HEK293 (cell line): Measurements from ENCODE around the gene KHDRBS2.

ENCODE experiments used
- CTCF ChIA-PET: fragments of 350-600 bp; formaldehyde crosslinking; extraction: SDS; loops from one replicate; lab custom pipeline; 2021; ENCODE audit warnings: antibody characterized with exemption; lab: Yijun Ruan, JAX
- POLR2A ChIA-PET: fragments of 300-600 bp; formaldehyde crosslinking; extraction: SDS; loops from one replicate; lab custom pipeline; 2020; ENCODE audit warnings: antibody characterized with exemption, inconsistent platforms; lab: Yijun Ruan, JAX
- H3K27ac ChIP-seq: fragments of 200-500 bp; sonication (Bioruptor generic); 2 replicates; pipeline ENCODE4 v1.5.1; 2014; ENCODE audit warnings: low read depth, low read length, control low read depth, inconsistent platforms; ENCODE audit errors: extremely low read depth
- H3K36me3 ChIP-seq, 2 experiments: fragments of 200-500 bp in 1 of 2; sonication (Bioruptor generic) in 1 of 2; 1 replicate in 1 of 2; 2 replicates in 1 of 2; pipeline ENCODE4 v1.5.1; 2014 to 2017; ENCODE audit warnings: inconsistent platforms in 2 of 2, low read length in 2 of 2; ENCODE audit not compliant: control insufficient read depth in 2 of 2, insufficient read depth in 1 of 2
- H3K4me1 ChIP-seq: fragments of 200-500 bp; sonication (Bioruptor generic); 2 replicates; pipeline ENCODE4 v1.5.1; 2014; ENCODE audit warnings: mild to moderate bottlenecking, low read length, inconsistent platforms; ENCODE audit not compliant: control insufficient read depth, insufficient read depth
- H3K4me3 ChIP-seq: 2 replicates; pipeline ENCODE4 v1.5.1; 2011; ENCODE audit warnings: low read depth, mild to moderate bottlenecking, control low read depth, low read length, moderate library complexity
- H3K9me3 ChIP-seq: fragments of 200-500 bp; sonication (Bioruptor generic); 2 replicates; pipeline ENCODE4 v1.5.1; 2014; ENCODE audit warnings: low read depth, low read length, inconsistent platforms; ENCODE audit not compliant: control insufficient read depth, insufficient read depth
- GFI1B ChIP-seq: fragments of 450-650 bp; formaldehyde crosslinking; IDR thresholded peaks from 2 replicates; pipeline ENCODE4 v1.5.1; 2016; ENCODE audit warnings: missing biosample characterization, missing genetic modification characterization
- HOXA7 ChIP-seq: sonication (generic); formaldehyde crosslinking; IDR thresholded peaks from 2 replicates; pipeline ENCODE4 v1.8.1; 2022; ENCODE audit warnings: missing genetic modification reagents, borderline replicate concordance
- KLF17 ChIP-seq: fragments of 450-650 bp; formaldehyde crosslinking; IDR thresholded peaks from 2 replicates; pipeline ENCODE4 v1.5.1; 2016; ENCODE audit warnings: missing biosample characterization, missing genetic modification characterization
- KLF9 ChIP-seq: fragments of 450-650 bp; formaldehyde crosslinking; IDR thresholded peaks from 2 replicates; pipeline ENCODE4 v1.5.1; 2016; ENCODE audit warnings: missing biosample characterization, missing genetic modification characterization, low read depth
- SP3 ChIP-seq: fragments of 450-650 bp; formaldehyde crosslinking; IDR thresholded peaks from 2 replicates; pipeline ENCODE4 v1.5.1; 2016; ENCODE audit warnings: missing biosample characterization, missing genetic modification characterization
- ZBTB21 ChIP-seq: fragments of 450-650 bp; formaldehyde crosslinking; IDR thresholded peaks from 2 replicates; pipeline ENCODE4 v1.5.1; 2017; ENCODE audit warnings: missing biosample characterization, missing genetic modification characterization
- ZFHX2 ChIP-seq: fragments of 450-650 bp; formaldehyde crosslinking; conservative IDR thresholded peaks from 2 replicates; pipeline ENCODE4 v1.5.1; 2016; ENCODE audit warnings: missing biosample characterization, missing genetic modification characterization
- ZFP3 ChIP-seq: fragments of 450-650 bp; formaldehyde crosslinking; IDR thresholded peaks from 2 replicates; pipeline ENCODE4 v1.5.1; 2016; ENCODE audit warnings: low read depth, missing biosample characterization, missing genetic modification characterization
- ZNF10 ChIP-seq: fragments of 450-650 bp; formaldehyde crosslinking; IDR thresholded peaks from 2 replicates; pipeline ENCODE4 v1.5.1; 2017; ENCODE audit warnings: missing biosample characterization, missing genetic modification characterization
- ZNF148 ChIP-seq: fragments of 450-650 bp; formaldehyde crosslinking; IDR thresholded peaks from 2 replicates; pipeline ENCODE4 v1.5.0; 2017; ENCODE audit warnings: missing biosample characterization, missing genetic modification characterization, borderline replicate concordance
- ZNF157 ChIP-seq: fragments of 450-650 bp; formaldehyde crosslinking; IDR thresholded peaks from 2 replicates; pipeline ENCODE4 v1.5.1; 2016; ENCODE audit warnings: missing biosample characterization, missing genetic modification characterization
- ZNF239 ChIP-seq: fragments of 450-650 bp; formaldehyde crosslinking; IDR thresholded peaks from 2 replicates; pipeline ENCODE4 v1.5.1; 2016; ENCODE audit warnings: missing biosample characterization, missing genetic modification characterization
- ZNF274 ChIP-seq, 2 experiments: fragments of 200-500 bp in 1 of 2; fragments of 450-650 bp in 1 of 2; sonication (Bioruptor generic) in 1 of 2; formaldehyde crosslinking in 1 of 2; IDR thresholded peaks; 2 replicates each; pipeline versions ENCODE4 v1.5.1 to v1.6.1; 2014 to 2016; ENCODE audit warnings: borderline replicate concordance in 1 of 2, inconsistent platforms in 1 of 2, low read length in 1 of 2, missing biosample characterization in 1 of 2, missing genetic modification characterization in 1 of 2
- ZNF324 ChIP-seq: fragments of 450-650 bp; formaldehyde crosslinking; IDR thresholded peaks from 2 replicates; pipeline ENCODE4 v1.5.1; 2016; ENCODE audit warnings: missing biosample characterization, missing genetic modification characterization
- ZNF624 ChIP-seq: fragments of 450-650 bp; formaldehyde crosslinking; IDR thresholded peaks from 2 replicates; pipeline ENCODE4 v1.5.1; 2017; ENCODE audit warnings: missing biosample characterization, missing genetic modification characterization
- ZNF692 ChIP-seq: fragments of 450-650 bp; formaldehyde crosslinking; IDR thresholded peaks from 2 replicates; pipeline ENCODE4 v1.5.1; 2016; ENCODE audit warnings: missing biosample characterization, missing genetic modification characterization
- TF ChIP-seq, protein P1 (sequence below): fragments of 450-650 bp; formaldehyde crosslinking; IDR thresholded peaks from 2 replicates; pipeline ENCODE4 v1.5.1; 2016; ENCODE audit warnings: missing biosample characterization, missing genetic modification characterization

KHDRBS2 gene

GRCh38 chr6:61935242-61935846 is 350.7 kb downstream of the KHDRBS2 start:
- no peaks in the 10 kb centered on the region for H3K4me1 ChIP-seq
- no peak overlapping the region for H3K4me3 ChIP-seq
- H3K9me3 ChIP-seq, result no peaks in the 10 kb centered on the region
- ChIA-PET CTCF (no interaction called here), POLR2A (no interaction called here)
- H3K27ac ChIP-seq, result no peak overlapping the region
- TF ChIP-seq KLF9 (tag by site-specific recombination) (no peak), ZFP3 (tag by site-specific recombination) (no peak), ZNF692 (tag by site-specific recombination) (no peak), ZNF157 (tag by site-specific recombination) (no peak), SP3 (tag by site-specific recombination) (no peak), ZNF10 (tag by site-specific recombination) (no peak), ZNF324 (tag by site-specific recombination) (no peak), HOXA7 (CRISPR knock-in tag) (no peak), ZNF274 (IDR thresholded peaks at IDR 0.05; ENCODE audit: low read length) (no peak), ZNF274 (tag by site-specific recombination; IDR thresholded peaks at IDR 0.05; ENCODE audit: borderline replicate concordance) (no peak), ZNF624 (tag by site-specific recombination) (no peak), GFI1B (tag by site-specific recombination) (no peak), ZBTB21 (tag by site-specific recombination) (no peak), KLF17 (no peak), ZNF239 (tag by site-specific recombination) (no peak), ZFHX2 (tag by site-specific recombination) (no peak), ZNF148 (tag by site-specific recombination) (no peak)
- TF ChIP-seq, protein P1, sequence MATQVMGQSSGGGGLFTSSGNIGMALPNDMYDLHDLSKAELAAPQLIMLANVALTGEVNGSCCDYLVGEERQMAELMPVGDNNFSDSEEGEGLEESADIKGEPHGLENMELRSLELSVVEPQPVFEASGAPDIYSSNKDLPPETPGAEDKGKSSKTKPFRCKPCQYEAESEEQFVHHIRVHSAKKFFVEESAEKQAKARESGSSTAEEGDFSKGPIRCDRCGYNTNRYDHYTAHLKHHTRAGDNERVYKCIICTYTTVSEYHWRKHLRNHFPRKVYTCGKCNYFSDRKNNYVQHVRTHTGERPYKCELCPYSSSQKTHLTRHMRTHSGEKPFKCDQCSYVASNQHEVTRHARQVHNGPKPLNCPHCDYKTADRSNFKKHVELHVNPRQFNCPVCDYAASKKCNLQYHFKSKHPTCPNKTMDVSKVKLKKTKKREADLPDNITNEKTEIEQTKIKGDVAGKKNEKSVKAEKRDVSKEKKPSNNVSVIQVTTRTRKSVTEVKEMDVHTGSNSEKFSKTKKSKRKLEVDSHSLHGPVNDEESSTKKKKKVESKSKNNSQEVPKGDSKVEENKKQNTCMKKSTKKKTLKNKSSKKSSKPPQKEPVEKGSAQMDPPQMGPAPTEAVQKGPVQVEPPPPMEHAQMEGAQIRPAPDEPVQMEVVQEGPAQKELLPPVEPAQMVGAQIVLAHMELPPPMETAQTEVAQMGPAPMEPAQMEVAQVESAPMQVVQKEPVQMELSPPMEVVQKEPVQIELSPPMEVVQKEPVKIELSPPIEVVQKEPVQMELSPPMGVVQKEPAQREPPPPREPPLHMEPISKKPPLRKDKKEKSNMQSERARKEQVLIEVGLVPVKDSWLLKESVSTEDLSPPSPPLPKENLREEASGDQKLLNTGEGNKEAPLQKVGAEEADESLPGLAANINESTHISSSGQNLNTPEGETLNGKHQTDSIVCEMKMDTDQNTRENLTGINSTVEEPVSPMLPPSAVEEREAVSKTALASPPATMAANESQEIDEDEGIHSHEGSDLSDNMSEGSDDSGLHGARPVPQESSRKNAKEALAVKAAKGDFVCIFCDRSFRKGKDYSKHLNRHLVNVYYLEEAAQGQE (tag by site-specific recombination), result no peak
- TF ChIP-seq, all 188 proteins: peak for 0
- H3K36me3 ChIP-seq, result no peaks in the 10 kb centered on the region
